GM21381 (cell line): ENCODE results near the gene UBR2.

Experiments used
- ATAC-seq: cut with Tn5 transposase; IDR thresholded peaks from one replicate; pipeline ENCODE4 v1.9.1; 2021; ENCODE audit warnings: mild to moderate bottlenecking, moderate library complexity; ENCODE audit not compliant: unreplicated experiment

UBR2 gene

DNA sequence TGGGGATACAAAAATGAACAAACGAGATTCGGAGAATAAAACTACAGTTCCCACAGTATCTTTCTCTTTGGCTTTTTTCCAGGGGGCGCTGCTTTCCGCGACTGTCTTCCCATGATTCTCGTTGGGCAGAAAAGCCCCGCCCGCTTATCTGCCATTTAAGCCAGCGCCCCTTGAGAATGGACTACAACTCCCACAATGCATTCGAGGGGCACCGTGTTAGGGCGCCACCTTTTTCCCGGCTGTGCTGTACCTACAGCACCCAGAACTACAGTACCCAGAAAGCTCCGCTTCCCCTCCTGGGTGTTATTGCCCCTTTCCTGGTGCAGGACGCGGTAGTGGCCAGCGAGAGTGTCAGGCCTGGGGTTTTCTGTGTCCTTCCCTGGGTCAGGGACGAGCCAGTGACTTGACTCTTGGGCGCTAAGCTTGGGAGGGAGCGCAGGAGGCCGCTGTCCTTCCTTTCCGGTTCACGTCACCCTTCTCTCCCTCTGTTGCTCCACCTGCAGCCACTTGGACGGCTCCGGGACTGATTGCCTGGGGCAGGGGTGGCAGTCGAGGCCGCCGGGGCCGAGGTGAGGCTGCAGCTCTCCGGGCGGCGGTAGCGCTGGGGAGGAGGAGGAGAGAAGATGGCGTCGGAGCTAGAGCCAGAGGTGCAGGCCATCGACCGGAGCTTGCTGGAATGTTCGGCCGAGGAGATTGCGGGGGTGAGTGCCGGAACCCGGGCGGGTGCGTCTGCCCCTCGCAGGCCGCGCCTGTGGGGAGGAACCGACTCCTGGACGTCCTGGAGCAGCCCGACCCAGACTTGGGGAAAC is at the start of gene UBR2:
Gene UBR2 (plus strand): TSS at position 333 of the 809 bp plus-strand sequence. CDS start 291 bp downstream, at position 624.
- peak; percentile 92 for ATAC-seq

DNA sequence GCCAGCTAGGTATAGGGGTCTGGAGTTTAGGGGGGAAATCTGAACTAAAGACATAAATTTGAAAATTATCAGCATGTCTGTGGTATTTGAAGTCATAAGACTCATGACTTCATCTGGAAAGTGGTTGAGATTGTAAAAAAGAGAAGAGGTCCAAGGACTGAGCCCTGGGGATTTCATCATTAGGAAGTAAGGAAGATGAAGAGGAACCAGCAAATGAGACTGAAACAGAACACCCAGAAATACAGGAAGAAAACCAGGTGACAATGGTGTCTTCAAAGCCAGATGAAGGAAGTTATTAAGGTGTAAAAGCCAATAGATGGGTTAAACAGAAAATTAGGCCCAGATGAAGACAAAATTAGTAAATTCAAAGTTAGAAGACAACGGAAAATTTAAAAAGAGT is 49.1 kb upstream of the UBR2 start:
- ATAC-seq = no peak

DNA sequence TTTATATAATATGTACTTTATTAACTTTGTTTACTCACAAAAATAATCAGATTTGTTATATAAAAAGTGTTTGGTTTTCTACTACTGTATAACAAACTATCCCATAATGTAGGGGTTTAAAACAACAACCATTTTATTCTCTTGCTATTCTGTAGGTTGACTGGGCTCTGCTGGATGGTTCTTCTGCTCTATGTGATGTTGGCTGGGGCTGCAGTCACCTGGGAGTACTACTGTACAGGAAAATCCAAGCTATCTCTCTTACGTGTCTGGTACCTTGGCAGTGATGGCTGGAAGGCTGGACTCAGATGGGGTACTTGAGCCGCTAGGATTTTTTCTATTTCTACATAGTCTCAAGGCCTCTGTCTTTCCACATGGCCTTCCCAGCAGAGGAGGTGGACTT is 44.0 kb upstream of the UBR2 start:
- ATAC-seq = no peak

DNA sequence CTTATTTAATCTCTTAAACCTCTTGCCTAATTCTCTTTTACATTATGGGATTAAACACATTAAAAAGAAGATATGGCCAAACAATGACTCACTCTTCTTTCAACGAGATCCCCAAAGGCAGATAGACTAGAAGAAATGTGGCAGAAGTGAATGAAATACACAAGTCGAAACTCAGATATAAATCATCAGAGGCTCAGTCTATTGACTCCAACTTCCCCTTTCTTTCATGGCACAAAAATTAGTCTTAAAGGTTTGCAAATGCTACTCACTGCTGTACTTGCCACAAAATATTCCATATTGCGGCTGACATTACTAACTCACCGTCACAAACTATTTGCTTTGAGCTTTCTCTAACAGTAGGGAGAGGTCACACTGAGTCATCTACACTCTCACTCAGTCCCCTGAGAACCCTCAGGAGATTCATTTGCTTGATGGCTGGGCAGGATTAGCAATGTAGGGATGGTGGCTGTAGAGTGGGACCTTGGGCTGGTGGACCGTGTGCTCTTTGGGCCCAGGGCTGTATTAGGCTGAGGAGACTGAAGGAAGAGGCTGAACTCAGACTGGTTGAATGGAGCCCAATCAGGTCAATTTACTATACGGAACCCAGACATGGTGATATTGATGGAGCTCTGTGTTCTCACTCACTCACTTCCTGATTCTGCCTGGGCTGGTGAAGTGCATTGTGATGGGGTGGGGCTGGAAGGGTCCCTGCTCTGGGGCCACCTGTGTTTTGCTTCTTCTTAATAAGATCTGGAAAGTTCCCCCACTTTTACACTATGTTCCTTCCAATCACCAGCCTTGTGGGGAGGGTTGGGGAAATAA is 42.8 kb upstream of the UBR2 start:
- peak; percentile 71 for ATAC-seq

DNA sequence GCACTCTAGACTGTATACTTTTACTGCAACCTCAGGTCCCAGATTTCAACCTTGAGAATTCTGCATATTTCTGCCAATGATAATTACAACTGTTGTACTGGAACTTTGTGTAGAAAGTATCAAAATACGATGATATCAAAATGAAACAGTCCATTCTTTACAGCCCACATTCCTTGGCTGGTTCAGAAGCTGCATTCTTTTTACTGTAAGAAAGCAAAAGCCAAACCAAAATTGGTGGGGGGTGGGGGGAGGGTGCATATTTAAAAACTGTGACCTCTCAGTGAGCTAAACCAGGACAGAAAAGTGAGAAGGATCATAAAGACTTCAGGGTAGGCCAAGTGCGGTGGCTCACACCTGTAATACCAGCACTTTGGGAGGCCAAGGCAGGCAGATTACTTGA is 41.8 kb upstream of the UBR2 start:
- no peak for ATAC-seq

DNA sequence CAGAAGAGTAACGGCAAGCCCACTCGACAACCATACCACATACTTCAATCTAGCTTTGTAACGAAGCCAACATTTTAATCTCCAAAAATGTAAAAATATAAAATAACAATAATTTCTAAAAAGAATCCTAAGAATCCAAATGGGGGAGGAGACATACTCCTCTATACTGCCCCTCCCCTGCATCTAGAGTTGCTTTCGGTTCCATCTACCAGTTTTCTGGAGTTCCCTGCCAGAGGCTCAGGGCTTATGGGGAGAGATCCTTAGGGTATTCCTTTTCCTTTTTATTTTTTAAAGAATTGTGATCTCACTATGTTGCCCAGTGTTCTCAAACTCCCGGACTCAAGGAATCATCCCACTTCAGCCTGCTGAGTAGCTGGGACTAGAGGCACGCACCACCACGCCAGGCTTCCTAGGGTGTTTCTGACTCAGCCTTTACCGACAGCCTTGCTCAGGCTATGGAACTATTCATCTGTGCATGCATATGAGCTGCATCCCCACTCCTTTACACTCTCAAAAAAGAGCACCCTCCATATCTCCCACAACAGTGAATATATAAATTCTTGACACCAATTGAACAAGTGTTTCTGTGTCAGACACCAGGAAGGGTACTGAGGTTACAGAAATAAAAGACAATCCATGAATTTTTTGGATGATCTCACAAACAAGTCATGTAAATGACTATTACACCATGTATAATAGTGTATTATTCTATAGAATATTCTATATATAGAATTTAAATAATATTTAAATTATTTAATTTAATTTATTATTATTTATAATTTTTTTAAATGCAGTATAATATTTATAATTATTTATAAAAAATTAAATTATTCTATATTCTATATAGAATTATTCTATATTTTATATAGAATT is 40.7 kb upstream of the UBR2 start:
- ATAC-seq = no peak

DNA sequence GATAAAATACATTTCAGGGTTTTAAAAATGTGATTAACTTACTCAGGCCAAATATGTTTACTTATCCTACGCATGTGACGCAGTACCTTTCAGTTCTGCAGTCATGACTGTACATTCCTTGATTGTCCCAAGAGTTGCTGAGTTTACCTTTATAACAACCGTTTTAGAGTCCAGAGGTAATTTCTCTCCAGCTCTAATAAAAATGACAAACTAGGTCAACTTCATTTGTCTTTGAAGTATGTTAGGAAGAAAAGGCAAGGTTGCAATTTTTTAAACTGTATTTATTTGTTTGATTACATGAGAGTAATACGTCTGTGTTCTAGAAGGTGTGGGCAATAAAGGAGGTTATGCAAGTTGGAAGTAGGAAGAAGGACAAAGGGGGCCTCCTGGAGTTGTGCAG is 38.6 kb upstream of the UBR2 start:
- no peak for ATAC-seq

DNA sequence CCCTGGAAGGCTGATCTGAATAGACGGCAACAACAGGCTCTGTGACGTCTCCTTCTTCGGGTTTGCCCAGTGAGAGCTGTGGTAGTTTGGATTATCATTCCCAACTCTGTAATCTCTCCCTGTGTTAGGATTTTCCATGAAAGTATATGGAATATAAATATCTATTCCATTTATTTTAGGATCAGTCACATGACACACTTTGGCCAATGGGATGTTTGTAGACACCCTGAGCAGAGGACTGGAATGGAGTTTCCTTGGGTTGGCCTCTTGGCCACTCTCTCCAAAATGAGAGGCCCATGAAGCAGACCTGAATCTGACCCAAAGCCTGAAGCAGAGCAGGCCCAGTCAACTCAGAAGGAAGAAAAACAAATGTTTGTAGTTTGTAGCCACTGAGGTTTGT is 37.2 kb upstream of the UBR2 start:
- ATAC-seq = no peak

DNA sequence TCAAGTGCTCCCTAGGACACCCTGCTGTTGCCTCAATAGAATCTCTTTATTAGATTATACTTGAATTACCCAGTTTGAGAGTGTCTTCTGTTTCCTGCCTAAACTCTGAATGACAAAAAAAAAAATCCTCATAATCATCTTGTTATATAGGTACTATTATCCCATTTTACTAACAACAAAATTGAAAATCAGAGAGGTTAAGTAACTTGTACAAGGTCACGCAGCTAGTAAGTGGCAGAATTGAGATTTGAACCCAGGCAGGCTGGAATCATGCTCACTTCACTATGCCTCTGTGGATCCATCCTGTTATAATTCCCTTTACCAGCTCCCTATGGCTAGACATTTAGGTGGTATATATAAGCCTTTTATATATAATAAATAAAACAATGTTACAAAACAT is 36.6 kb upstream of the UBR2 start:
- no peak for ATAC-seq

DNA sequence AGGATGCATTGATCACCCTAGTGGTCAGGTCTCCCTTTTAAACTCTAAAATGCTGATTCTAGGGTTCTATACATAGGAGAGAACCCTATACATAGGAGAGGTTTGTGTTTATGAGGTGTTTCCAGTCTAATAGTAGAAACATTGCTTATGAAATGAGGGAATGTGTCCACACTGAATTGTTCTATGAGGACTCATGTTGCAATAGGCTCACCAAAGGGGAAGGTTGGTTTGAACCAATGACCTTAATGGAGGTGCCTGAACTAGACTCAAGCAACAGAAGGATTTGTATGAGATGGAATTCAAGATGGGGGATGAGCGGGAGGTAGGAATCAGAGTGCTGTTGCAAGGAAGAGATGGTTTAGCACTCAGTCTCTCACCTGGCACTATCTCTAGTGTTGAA is 33.5 kb upstream of the UBR2 start:
- ATAC-seq = no peak

DNA sequence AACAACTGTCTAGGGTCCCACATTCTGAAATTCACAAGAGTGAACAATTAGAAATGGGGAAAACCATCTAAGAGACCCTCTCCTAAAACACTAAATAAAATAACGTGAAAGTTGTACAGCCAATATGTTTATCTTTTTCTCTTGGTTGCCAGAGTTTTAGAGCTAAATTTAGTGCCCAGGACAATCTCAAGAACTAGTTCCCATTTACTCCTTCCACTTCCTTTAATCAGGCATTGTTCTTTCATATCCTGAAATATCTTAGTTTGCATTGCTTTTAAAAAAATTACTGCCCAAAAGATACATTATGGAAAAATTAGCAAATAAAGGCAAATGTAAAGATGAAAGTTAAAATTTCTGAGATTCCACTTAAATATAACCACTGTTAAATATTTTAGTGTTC is 33.1 kb upstream of the UBR2 start:
- ATAC-seq = no peak

DNA sequence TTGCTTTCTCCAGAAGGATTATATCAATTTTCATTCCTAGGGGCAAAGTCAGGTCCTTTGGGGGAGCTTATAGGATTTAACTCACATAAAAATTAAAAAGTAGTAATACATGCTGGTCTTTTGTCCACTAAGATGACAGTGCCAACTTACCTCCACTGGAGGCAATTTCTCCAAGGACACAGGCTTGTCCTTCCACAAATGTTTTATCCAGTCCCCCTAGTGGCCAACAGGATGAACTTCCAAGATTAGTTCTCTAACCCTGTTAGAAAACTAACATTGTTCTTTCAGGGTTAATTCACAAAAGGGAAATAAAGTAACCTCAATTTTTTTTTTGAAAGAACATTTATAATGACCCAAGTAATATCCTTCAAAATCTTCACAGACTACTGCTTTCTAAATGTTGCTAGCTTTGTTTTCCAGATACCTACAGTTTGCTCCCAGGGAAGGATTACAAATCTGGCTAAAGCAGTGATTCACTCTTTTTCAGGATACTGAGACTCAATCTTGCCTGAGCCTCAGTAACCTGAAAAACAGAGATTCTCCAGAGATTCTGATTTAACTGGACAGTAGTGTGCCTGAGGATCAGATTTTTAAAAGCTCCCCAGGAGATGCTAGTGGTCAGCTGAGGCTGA is 31.7 kb upstream of the UBR2 start:
- ATAC-seq = no peak

DNA sequence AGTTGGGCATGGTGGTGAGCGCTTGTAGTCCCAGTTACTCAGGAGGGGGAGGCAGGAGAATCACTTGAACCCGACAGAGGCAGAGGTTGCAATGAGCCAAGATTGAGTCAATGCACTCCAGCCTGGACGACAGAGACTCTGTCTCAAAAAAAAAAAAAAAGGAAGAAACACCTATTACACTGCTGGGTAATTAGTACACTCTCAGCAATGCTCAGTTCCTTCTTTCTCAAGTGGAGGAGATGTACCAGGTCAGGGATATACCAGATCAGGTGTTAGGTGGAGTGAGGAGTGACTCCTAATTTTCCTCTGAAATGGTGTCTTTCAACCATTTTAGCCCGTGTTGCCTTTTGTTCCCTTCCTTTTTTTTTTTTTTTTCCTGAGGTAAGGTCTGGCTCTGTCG is 30.0 kb upstream of the UBR2 start:
- ATAC-seq = no peak

DNA sequence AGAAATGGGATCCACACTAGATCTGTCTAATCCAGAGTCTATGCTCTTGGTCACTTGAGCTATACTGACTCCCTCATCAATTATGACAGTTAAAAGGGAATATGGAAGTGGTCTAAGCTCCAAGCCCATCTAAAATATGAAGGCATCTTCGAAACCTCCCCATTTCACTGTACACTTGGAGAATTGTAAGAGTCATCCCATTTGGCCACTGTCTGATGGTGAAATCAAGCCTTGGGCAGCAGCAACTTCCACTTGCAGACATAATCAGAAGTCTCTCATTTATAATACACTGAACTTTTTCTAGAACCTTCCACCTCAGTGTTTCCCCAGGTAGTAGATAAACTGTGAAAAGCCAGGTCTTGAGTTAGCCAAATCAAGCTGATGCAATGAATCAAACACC is 26.3 kb upstream of the UBR2 start:
- no peak for ATAC-seq

DNA sequence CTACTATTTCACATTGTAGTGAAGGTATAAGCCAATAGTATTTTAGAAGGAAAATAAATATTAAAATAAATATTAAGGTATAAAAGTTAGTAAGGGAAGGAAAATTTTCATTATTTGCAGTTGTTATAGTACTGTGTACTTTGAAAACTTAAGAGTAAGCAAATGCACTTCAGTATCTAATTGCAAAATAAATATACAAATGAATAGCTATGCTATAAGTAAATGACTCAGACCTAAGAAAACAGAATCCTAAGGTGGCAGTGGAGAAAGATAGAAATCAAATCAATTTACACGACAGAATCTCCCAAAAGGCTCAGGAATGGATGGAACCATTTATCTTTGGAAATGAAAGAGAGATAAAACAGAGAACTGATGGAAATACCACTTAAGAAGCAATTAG is 24.7 kb upstream of the UBR2 start:
- no peak for ATAC-seq

DNA sequence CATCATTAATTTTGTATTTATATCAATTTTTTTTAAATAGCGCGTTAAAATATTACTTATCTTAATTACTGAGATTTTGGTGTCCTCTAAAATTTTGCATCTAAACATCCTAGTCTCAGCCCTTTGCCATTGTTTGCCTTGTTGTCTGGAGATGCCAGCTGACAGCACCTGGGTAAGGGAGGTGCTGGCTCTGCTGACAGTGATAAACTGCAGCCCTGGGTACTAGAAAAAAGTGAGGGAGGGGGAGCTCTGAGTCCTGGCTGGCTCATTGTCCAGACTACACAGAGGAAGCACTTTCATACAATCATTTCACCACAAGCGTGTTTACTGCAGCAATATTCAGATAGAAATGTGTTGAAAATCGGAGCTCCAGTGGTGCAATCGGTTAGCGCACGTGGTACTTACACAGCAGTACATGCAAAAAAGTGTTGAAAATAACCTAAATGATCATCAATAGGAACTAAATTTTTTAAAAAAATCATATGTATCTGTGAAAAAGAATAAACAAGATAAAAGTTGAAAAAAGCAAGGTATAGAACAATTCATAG is 18.5 kb upstream of the UBR2 start:
- ATAC-seq = no peak

DNA sequence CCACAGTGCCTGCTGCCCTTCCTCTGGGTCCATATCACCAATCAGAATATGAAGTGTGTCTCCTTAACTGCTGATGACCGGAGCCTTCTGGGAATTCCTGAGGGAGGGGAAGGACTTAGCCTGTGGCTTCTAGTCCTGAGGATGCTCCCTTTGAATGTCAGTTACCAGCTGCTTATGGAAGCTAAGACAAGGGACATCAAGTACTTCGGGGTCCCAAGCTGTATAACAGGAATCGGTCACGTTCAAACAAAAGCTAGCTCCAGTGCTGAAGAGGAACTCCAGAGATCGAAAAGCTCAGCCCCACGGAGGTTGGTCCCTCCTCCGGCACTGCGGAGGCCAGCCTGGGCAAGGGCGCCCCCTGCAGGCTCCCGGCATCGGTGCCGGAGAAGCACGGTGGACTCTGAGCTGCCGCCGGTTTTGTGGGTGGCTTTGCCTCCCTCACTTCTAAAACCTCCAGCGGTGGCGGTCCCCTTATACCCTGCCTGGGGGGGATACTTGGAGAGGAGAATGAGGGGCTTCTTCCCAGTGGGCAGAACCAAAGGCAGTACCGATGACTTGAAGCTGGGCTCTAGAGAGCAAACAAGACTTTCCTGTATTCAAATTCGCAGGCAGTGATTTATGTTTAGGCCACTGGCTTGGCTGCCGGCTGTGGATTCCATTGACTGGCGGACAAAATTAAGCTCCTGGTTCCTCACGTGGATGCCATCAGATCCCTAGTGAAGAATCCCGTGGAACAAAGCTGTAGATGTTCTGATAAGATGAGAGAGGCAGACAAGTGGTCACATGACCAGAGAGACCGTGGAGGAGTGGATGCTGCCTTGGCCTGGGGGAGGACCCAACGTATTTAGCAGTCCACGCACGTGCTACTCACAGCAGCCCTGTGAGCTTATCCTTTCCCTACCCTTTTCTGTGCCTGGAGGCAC is 16.2 kb upstream of the UBR2 start:
- peak; percentile 95 for ATAC-seq

DNA sequence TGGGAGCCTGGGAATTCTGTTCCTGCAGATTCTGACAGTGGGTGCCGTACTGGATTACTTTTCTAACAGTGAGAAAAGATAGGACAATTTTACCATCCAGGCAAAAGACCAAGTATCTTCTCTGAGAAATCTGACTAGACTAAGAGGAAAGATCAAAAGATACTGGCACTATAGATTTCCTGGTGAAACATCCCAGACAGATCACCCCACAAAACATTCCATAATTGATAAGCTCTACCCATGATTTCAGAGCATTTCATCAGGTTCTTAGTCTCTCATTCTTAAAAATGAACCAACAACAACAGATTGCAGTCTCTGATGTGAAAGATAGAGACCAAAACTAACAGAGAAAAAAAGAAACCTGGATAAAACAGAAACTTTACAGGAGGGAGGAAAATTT is 13.6 kb upstream of the UBR2 start:
- ATAC-seq = no peak

DNA sequence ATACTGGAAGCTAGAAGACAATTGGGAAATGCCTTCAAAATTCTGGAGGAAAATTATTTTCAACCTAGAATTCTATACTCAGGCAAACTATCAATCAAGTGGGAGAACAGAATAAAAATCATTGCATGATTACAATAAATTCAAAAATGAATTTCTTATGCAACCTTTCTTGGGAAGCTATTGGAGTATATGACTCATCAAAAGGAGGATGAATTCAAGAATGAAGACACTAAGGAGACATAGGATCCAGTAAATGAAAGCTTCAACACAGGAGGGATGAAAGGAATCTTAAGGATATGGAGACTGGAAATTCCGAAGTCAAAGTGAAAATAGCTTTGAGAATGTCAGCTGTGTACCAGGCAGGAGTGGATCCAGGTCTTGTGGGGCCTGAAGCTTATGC is 12.6 kb upstream of the UBR2 start:
- ATAC-seq = no peak

DNA sequence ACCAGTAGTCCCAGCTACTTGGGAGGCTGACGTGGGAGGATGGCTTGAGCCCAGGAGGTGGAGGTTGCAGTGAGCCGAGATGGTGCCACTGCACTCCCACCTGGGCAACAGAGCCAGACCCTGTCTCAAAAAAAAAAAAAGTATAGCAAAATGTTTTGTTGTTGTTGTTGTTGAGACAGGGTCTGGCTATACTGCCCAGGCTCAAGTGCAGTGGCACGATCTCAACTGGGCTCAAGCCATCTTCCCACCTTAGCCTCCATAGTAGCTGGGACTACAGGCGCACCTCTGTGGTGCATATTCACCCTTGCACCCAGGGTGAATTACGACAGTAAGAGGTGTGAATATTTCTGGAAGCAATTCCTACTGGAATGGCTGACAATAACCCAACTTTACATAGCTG is 11.4 kb upstream of the UBR2 start:
- no peak for ATAC-seq
